IPS-18c (cell line): ENCODE results near the gene OR52E8.

Source experiments
- H3K4me3 ChIP-seq: 2 replicates; pipeline ENCODE4 v1.7.0; 2013; ENCODE audit warnings: low read depth, mild to moderate bottlenecking, low read length, moderate library complexity; ENCODE audit not compliant: insufficient read depth
- H3K9me3 ChIP-seq: one replicate; pipeline ENCODE4 v1.6.1; 2013; ENCODE audit warnings: mild to moderate bottlenecking, low read length, moderate library complexity; ENCODE audit not compliant: control insufficient read depth, insufficient read depth

Gene OR52E8

DNA sequence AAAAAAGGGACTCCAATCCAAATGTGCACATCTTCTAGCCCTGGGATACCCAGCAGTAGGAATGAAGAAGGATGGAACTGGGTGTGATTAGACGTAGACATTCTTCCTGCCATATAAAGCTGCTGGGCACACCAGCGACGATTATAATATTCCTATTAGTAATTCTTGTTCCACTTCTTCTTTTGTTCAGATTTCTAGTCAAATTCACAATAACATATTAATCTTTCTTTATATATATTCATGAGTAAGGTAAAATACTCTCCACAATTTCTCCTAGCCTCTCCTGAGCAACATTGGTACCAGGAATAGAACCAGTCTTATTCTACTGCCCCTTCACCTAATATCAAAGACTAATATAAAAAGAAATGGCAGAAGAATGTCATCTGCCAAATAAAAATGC lies at the start of gene OR52E8:
Gene OR52E8 (minus strand): TSS at position 101 of the 400 bp plus-strand sequence. CDS start 0 bp downstream, at position 101.
- no peak within 1 kb of the TSS for H3K4me3 ChIP-seq
- no peaks in the 10 kb centered on the region for H3K9me3 ChIP-seq

DNA sequence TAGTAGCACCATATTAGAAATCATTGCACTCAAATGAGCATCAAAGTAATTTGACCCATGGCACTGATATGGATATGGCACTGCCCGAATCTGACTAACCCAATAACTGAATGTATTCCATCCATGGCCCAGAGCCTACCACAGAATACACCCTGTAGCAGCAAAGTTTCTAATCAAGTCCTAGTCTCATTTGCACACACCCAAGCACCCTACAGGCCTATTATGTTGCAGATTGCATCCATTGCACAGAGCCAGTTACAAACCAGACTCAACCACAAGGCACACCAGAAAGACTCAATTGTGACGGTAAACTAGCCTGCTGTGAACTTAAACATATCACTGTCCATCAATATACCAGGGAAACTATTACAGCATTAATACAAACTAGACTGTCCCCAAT lies 42.0 kb upstream of the OR52E8 start:
- Histone ChIP-seq H3K9me3 (no peaks in the 10 kb centered on the region), H3K4me3 (no peak overlapping the region)

DNA sequence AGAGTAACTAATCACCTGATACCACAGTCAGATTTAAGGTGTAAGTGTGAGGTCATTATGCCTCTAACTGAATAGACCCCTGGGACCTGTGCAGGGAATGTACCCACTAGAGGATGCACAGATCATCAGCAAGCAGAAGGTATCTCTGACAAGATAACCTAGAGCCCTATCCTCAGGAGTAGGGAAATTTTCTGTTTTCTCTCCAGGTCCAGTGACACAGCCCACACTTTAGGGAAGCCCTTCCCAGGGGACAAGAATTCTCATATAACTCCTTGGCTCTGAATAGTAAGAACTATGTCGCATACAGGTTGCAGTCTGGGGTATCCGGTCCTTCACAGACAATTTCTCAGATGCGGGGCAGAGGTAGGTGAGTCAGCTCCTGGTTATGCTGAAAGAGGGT lies 35.4 kb upstream of the OR52E8 start, which contains the start of gene OR52E5:
Gene OR52E5 (plus strand): TSS at position 301 of the 400 bp plus-strand sequence. CDS start 7,569 bp downstream, outside the sequence.
- Histone ChIP-seq H3K4me3 (no peak within 1 kb of the TSS), H3K9me3 (no peaks in the 10 kb centered on the region)

DNA sequence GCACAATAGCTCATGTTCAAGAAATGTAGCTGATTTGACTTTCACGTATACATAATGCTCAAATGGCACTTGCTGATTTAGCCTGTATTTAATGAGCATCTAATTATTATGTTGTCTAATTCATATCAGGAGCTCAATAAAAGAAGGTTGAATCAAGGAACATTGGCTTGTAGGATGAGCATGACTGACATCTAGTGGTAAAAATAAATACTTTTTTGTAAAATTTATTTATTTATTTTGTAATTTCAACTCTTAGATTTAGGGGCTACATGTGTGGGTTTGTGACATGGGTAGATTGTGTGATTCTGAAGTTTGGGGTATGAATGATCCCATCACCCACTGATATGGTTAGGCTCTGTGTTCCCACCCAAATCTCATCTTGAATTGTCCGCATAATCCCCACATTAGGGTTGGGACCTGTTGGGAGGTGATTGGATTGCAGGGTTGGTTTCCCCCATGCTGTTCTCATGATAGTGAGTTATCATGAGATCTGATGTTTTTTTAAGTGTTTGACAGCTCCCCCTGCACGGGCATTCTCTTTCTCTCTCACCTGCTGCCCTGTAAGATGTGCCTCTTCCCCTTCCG lies 33.8 kb upstream of the OR52E8 start:
- Histone ChIP-seq H3K4me3 (no peak overlapping the region), H3K9me3 (no peaks in the 10 kb centered on the region)

DNA sequence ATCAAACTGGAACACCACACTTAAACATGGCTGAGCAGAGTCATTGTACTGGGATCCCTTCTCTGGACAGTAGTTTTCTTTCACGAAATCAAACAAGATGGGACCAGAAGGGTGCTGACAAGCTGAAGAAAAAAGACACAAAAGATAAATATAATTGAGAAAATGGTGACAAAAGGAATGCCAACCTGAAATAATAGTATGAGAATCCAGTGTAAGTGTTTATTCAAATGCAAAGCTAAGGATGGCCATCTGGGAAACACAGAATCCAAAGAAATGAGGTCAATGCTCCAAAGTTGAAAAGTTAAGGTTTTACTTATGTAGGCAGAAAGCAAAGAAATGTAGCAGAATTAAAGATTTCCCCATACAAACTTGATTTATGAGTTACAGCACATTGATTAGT lies 30.2 kb upstream of the OR52E8 start:
- Histone ChIP-seq H3K4me3 (no peak overlapping the region), H3K9me3 (no peaks in the 10 kb centered on the region)

DNA sequence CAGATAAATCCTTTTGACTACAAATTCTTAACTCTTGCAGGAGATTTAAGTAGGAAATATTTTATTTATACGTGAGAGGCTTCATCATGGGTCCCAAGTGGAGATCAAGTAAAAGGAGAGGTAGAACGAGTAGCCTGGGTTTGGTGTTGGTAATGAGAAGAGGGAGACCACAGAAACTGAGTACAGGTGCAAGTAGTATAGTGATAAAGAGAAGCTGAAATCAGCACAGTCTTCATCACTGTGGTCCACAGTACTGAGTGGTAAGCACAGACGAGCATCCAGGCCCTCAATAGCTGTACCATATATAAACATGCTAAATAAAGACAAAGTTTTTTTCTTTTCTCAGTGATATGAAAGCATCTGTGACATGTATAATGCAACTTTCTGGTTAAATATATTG lies 29.7 kb upstream of the OR52E8 start:
- Histone ChIP-seq H3K4me3 (no peak overlapping the region), H3K9me3 (no peaks in the 10 kb centered on the region)

DNA sequence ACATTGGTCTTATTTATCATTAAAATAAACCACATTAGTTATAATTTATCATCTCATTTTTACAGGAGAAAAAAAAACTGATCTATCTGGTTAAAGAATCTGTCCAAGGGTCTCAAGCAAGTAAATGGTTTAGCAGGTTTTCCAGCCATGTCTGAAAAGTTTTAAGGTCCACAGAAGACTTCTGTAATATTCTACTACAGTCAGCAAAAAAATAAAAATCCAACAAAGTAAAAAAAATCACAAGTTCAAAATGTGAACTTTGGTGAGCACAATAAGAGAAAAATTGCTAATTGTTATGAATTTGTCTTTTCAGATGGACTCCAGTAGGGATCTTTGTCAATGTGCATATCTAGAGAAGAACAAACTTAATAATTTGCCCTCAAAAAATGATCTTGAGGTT lies 24.3 kb upstream of the OR52E8 start:
- Histone ChIP-seq H3K4me3 (no peak overlapping the region), H3K9me3 (no peaks in the 10 kb centered on the region)

DNA sequence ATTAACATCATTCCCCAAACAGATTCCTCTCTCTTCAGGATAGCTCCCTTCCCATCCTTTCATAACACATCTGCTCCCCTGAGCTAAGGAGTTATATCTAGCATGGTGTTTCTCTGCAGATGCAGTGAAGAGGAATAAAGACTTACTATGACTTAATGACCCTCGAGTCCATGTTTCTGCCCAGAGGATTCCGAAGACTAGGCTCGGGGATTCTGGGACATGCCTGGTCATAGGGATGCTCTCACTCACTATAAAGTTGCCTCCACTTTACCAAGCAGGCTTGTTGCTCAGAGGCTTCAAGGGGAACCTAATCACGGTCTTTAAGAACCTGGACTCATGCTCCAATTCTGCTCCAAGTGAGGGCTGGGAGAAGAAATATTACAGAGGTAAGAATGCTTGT lies 22.8 kb upstream of the OR52E8 start, which contains the start of gene OR52E4:
Gene OR52E4 (plus strand): TSS at position 301 of the 400 bp plus-strand sequence. CDS start 3,664 bp downstream, outside the sequence.
- H3K9me3 ChIP-seq = no peaks in the 10 kb centered on the region
- no peak within 1 kb of the TSS for H3K4me3 ChIP-seq

DNA sequence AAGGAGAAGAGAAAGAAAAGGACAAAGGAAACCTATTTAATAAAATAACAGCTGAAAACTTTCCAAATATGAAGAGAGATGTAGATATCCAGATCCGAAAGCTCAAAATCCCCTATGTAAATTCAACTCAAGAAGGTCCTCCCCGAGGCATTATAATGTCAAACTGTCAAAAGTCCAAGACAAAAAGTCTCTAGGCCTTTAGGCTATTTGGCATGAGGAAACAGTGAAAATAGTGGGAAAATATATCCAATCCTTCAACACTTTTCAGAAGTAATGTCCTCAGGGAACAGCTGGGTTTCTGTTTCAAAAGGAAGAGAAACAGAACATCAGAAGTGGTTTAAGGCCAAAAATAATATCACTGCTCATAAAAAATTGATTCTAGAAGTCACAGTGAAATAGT lies 21.1 kb upstream of the OR52E8 start:
- Histone ChIP-seq H3K9me3 (no peaks in the 10 kb centered on the region), H3K4me3 (no peak overlapping the region)

DNA sequence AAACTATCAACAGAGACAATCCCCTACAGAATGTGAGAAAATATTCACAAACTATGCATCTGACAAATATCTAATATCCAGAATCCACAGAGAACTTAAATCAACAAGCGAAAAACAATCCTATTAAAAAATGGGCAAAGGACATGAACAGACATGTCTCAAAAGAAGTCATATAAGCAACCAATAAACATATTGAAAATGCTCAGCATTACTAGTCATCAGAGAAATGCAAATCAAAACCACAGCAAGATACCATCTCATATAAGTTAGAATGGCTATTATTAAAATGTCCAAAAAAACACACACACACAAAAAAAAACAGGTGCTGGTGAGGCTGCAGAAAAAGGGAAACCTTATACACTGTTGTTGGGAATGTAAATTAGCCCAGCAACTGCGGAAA lies 8.3 kb upstream of the OR52E8 start:
- Histone ChIP-seq H3K4me3 (no peak overlapping the region), H3K9me3 (peaks cover 2% of the 10 kb centered on the region)

DNA sequence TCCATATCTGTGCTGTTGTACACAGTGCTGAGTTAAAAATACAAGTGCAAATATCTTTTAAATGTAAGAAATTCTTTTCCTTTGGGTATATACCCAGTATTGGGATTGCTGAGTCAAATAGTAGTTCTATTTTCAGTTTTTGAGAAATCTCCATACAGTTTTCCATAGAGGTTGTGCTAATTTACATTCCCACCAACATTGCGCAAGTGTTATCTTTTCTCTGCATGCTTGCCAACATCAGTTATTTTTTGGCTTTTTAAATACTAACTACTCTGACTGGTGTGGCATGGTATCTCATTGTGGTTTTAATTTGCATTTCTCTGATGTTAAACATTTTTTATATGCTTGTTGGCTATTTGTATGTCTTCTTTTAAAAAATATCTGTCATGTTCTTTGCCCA lies 6.5 kb downstream of the OR52E8 start:
- no peak overlapping the region for H3K4me3 ChIP-seq
- no peaks in the 10 kb centered on the region for H3K9me3 ChIP-seq

DNA sequence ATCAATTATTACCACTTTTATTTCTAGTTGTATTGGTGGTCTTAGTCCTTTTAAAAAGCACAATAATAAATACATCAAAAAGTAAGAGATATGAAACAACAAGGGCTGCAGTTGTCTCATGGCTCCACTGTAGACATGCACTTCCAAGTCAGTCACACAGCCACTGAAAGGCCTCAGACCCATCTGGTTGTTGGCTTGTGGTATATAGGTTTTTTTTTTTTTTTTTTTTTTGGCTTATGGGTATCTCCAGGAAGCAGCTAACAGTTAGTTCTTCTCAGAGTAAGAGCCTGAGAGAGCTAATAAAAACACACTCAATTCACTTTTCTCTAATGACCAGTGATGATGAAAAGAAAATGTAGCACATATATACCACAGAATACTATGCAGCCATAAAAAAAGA lies 9.8 kb downstream of the OR52E8 start:
- Histone ChIP-seq H3K4me3 (no peak overlapping the region), H3K9me3 (no peaks in the 10 kb centered on the region)

DNA sequence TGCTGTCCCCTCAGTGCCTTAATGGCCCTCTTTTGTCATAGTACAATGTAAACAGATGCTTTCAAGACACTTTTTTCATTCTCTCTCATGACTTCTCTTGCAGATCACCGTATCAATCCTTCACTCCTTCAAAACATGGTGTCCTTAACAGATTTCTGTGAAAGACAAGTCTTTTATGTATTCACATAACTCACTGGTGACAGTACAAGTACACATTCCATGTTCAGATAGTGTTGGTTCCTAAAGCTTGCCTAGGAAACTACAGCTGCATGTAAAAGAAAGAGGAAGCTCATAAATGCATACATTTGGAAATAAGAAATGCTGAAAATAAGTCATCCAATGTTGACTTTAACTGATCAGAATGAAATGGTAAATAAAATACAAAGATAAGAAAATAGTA lies 10.8 kb downstream of the OR52E8 start:
- Histone ChIP-seq H3K4me3 (no peak overlapping the region), H3K9me3 (no peaks in the 10 kb centered on the region)

DNA sequence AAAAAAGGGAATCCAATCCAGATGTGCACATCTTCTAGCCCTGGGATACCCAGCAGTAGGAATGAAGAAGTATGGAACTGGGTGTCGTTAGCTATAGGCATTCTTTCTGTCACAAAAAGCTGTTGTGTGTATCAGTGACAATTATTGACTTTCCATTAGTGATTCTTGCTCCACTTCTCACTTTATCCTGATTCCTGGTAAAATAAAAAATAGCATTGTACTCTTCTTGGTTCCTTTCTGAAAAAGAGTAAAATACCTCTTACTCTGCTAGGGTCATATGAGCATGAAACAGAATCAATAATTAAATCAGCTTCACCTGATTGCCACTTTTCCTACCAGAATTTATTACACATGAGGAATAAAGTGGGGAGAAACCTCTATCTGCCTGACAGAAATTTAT lies 15.7 kb downstream of the OR52E8 start, which contains the start of gene OR52E6:
Gene OR52E6 (minus strand): TSS at position 101 of the 400 bp plus-strand sequence. CDS start 0 bp downstream, at position 101.
- Histone ChIP-seq H3K9me3 (no peaks in the 10 kb centered on the region), H3K4me3 (no peak within 1 kb of the TSS)

DNA sequence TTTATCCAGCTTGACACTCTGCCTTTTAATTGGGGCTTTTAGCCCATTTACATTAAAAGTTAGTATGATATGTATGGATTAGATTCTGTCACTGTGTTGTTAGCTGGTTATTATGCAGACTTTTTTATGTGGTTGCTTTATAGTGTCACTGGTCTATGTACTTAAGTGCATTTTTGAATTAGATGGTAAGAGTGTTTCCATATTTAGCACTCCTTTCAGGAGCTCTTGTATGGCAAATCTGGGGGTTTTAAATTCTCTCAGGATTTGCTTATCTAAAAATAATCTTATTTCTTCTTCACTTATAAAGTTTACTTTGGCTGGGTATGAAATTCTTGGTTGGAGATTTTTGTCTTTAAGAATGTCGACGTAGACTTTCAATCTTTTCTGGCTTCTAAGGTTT lies 19.8 kb downstream of the OR52E8 start:
- H3K9me3 ChIP-seq = no peaks in the 10 kb centered on the region
- H3K4me3 ChIP-seq = no peak overlapping the region

DNA sequence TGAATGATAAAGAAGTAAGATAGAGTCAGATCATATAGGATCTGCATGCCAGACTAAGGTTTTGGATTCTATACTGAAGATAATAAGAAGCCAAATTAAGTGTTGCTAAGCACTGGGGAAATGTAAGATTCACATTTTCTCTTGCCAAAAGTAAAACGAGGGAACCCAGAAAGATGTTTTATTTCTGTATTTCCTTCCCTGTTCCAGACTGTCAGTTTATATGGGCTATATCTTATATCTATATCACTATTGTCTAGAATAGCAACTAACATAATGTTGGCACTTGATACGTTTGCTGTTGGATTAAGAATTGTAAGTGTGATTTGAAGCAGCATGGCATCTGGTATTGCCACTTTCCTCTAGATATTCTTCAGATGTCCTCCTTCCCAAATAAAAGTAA lies 24.0 kb downstream of the OR52E8 start:
- Histone ChIP-seq H3K4me3 (no peak overlapping the region), H3K9me3 (no peaks in the 10 kb centered on the region)

DNA sequence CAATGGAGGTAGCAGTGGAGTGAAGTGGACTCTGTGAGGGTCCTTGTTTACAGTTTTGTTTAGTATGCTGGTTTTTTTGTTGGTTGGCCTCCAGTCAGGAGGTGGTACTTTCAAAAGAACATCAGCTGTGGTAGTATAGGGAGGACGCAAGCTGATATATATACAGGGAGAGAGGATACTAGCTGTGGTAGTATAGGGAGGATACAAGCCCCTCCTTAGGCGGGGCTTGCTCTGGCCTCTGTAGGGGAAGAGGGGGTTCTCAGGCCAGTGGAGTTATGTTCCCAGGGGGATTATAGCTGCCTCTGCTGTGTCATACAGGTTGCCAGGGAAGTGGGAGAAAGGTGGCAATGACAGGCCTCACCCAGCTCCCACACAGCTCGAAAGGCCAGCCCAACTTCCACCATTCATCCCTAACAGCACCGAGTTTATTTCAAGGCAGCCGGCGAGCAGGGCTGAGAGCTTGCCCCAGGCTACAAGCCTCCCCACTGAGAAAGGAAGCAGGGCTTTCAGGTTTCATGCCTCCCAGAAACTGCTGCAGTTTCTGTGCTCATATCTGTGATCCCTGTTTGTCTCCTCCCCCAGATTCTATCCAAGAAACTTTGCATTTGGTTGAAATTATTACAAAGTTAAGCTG lies 26.2 kb downstream of the OR52E8 start:
- no peak overlapping the region for H3K4me3 ChIP-seq

DNA sequence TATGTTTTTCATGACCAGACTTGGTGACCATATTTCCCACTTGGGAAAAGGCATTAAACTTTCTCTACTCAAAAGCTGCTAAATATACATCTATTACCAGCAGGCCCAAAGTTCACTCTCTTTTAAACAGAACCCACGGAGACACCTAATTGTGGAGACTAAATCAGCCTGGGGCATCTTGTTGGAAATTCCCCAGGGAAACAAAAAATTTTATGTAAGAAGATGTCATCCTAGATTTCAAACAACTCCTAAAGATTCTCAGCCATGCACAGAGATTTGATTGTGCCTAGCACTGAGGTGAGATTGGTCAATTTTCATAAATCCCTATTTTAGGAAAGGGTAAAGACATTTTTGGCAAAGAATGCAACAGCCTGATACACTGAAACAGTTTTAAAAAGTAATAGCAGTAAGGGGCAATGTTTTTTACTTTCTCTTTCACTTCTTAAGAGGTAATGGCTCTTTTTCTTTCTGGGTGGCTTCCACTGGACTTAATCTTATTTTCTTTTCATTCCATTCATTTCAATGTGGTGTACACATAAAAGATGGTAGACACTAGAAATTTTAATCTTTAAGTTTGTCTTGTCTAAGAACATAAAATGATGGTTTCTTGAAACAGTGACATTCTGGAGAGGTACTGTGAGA lies 39.1 kb downstream of the OR52E8 start:
- H3K4me3 ChIP-seq = no peak overlapping the region
- no peaks in the 10 kb centered on the region for H3K9me3 ChIP-seq

More for the DNA sequence above, 26.2 kb downstream of the OR52E8 start:
- peaks cover 3% of the 10 kb centered on the region for H3K9me3 ChIP-seq
